PFSK-1 (cell line): Measurements from ENCODE around the gene VKORC1L1.

Experiments
- POLR2AphosphoS5 ChIP-seq: IDR thresholded peaks from 2 replicates; pipeline ENCODE4 v1.6.1; 2012; ENCODE audit warnings: low read depth, mild to moderate bottlenecking, control low read depth, low read length, moderate library complexity
- REST ChIP-seq, 2 experiments: IDR thresholded peaks; 2 replicates each; pipeline versions ENCODE4 v1.6.1 to v1.8.0; 2011 to 2012; ENCODE audit warnings: low read depth in 2 of 2, low read length in 2 of 2, control low read depth in 1 of 2, inconsistent platforms in 1 of 2, mild to moderate bottlenecking in 1 of 2, moderate library complexity in 1 of 2; ENCODE audit not compliant: insufficient read depth in 1 of 2
- SIN3A ChIP-seq: IDR thresholded peaks from 2 replicates; pipeline ENCODE4 v1.6.1; 2012; ENCODE audit warnings: mild to moderate bottlenecking, low read length, moderate library complexity, borderline replicate concordance; ENCODE audit not compliant: insufficient read depth

- TF ChIP-seq POLR2AphosphoS5 (no peak), REST (IDR thresholded peaks at IDR 0.05; ENCODE audit: insufficient read depth in 1 of 2, low read depth in 2 of 2, low read length in 2 of 2) (no peak), SIN3A (no peak)
Measured at GRCh38 chr7:65827366-65827765, 45.5 kb upstream of the VKORC1L1 start.
